OCI-LY3 (cell line): ENCODE data around the gene KCTD3.

Source experiments
- EZH2phosphoT487 ChIP-seq: fragments of 200-600 bp; shearing (Covaris generic); IDR thresholded peaks from 2 replicates; pipeline ENCODE4 v1.6.1; 2018; ENCODE audit warnings: antibody characterized with exemption, mixed run types, low read depth
- TF ChIP-seq, protein P1 (sequence below): fragments of 200-600, 300-600 bp; sonication (generic); IDR thresholded peaks from 2 replicates; pipeline ENCODE4 v1.5.1; 2014; ENCODE audit warnings: antibody characterized with exemption, low read length, low read depth

DNA sequence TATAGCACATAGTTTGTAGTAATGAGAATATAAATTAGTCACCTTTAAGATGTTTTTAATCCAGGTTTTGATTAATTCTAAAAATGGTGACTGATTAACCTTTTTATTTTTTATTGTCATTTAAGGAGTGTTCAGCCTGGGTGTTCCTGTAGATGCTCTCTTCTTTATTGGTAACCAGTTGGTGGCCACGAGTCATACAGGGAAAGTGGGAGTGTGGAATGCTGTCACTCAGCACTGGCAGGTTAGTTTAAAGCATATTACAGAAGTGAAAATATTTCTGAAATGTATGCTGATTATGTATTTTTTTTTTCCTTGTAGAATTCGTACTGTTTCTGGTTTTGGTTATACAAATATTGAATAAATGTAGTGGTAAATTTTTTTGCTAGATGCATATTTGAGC, 28.1 kb downstream of the KCTD3 start:
- TF ChIP-seq, protein P1, sequence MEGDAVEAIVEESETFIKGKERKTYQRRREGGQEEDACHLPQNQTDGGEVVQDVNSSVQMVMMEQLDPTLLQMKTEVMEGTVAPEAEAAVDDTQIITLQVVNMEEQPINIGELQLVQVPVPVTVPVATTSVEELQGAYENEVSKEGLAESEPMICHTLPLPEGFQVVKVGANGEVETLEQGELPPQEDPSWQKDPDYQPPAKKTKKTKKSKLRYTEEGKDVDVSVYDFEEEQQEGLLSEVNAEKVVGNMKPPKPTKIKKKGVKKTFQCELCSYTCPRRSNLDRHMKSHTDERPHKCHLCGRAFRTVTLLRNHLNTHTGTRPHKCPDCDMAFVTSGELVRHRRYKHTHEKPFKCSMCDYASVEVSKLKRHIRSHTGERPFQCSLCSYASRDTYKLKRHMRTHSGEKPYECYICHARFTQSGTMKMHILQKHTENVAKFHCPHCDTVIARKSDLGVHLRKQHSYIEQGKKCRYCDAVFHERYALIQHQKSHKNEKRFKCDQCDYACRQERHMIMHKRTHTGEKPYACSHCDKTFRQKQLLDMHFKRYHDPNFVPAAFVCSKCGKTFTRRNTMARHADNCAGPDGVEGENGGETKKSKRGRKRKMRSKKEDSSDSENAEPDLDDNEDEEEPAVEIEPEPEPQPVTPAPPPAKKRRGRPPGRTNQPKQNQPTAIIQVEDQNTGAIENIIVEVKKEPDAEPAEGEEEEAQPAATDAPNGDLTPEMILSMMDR, result no peak
- no peak for TF ChIP-seq EZH2phosphoT487
